Esophagus squamous epithelium (tissue), 4 donors: ENCODE measurements around the gene AZIN2.

Experiments
- CTCF ChIP-seq, 6 experiments: fragments of 450-650 bp in 4 of 6; fragments of 200-600 bp in 2 of 6; sonication (generic) in 2 of 6; IDR thresholded peaks; one replicate each; pipeline ENCODE4 v1.5.1; 2016 to 2019; ENCODE audit warnings: antibody characterized with exemption in 6 of 6, mild to moderate bottlenecking in 4 of 6, moderate library complexity in 4 of 6
- POLR2A ChIP-seq, 4 donors: fragments of 450-650 bp; IDR thresholded peaks; one replicate each; pipeline ENCODE4 v1.6.1; 2017; ENCODE audit warnings: antibody characterized with exemption in 4 of 4, mild to moderate bottlenecking in 4 of 4, moderate library complexity in 3 of 4

GRCh38 chr1:33056426-33056825 is 24.5 kb upstream of the AZIN2 start:
- TF ChIP-seq CTCF (IDR thresholded peaks at IDR 0.05), result no peak
- no peak for TF ChIP-seq POLR2A (IDR thresholded peaks at IDR 0.05)
